IMR-90 (cell line): ENCODE data around the gene PKD2L1.

Experiments used
- CTCF ChIP-seq: conservative IDR thresholded peaks from 2 replicates; pipeline ENCODE4 v1.5.1; 2012; ENCODE audit warnings: mild to moderate bottlenecking, low read depth, low read length, improper control_type of control experiment
- POLR2A ChIP-seq: IDR thresholded peaks from 2 replicates; pipeline ENCODE4 v1.6.1; 2012; ENCODE audit warnings: mild to moderate bottlenecking, low read depth, low read length

GRCh38 chr10:100368721-100369120 lies 38.7 kb upstream of the PKD2L1 start:
- no peak for TF ChIP-seq CTCF
- no peak for TF ChIP-seq POLR2A
